ENCODE results near the gene SUGCT. TPM values are rescaled to one million over a fixed set of nuclear protein-coding genes. Genes with fewer than 3 reads are reported as not detected.

The SUGCT gene
- total RNA-seq, 2 donors from 2014 or later = 3.3 to 15.2 TPM

GRCh38 chr7:40571796-40572195 lies 437.0 kb downstream of the SUGCT start:
- H3K27me3 ChIP-seq (replicated peaks; ENCODE audit: insufficient read depth) = no peaks in the 10 kb centered on the region
- TF ChIP-seq CTCF (IDR thresholded peaks at IDR 0.05) = no peak
- no peak for DNase-seq (ENCODE audit: low spot score)
- H3K4me1 ChIP-seq (ENCODE audit: control insufficient read depth in 1 of 2, low read depth in 2 of 2) = peaks cover 3 to 43% of the 10 kb centered on the region in 2 donors
- no peaks in the 10 kb centered on the region for H3K9me3 ChIP-seq
- no peak for ATAC-seq (ENCODE audit: insufficient number of reproducible peaks, low FRiP score, low read depth)
- no peak overlapping the region for H3K4me3 ChIP-seq
- H3K36me3 ChIP-seq = no peaks in the 10 kb centered on the region
- no peak overlapping the region for H3K27ac ChIP-seq

GRCh38 chr7:40572810-40573465 lies 438.1 kb downstream of the SUGCT start:
- DNase-seq (ENCODE audit: low spot score) (no peak), ATAC-seq (ENCODE audit: insufficient number of reproducible peaks, low FRiP score, low read depth) (no peak)
- Histone ChIP-seq H3K9me3 (no peaks in the 10 kb centered on the region), H3K27me3 (replicated peaks; ENCODE audit: insufficient read depth) (no peaks in the 10 kb centered on the region), H3K4me1 (ENCODE audit: control insufficient read depth in 1 of 2, low read depth in 2 of 2) (peaks cover 3 to 34% of the 10 kb centered on the region in 2 donors), H3K27ac (no peak overlapping the region), H3K4me3 (no peak overlapping the region), H3K36me3 (no peaks in the 10 kb centered on the region)
- TF ChIP-seq CTCF (IDR thresholded peaks at IDR 0.05) = no peak

- ATAC-seq (ENCODE audit: insufficient number of reproducible peaks, low FRiP score, low read depth) (no peak), DNase-seq (ENCODE audit: low spot score) (no peak)
- Histone ChIP-seq H3K27ac (no peak overlapping the region), H3K27me3 (replicated peaks; ENCODE audit: insufficient read depth) (no peaks in the 10 kb centered on the region), H3K4me1 (ENCODE audit: control insufficient read depth in 1 of 2, low read depth in 2 of 2) (peaks cover 6 to 44% of the 10 kb centered on the region in 2 donors), H3K9me3 (no peaks in the 10 kb centered on the region), H3K36me3 (no peaks in the 10 kb centered on the region), H3K4me3 (no peak overlapping the region)
- TF ChIP-seq CTCF (IDR thresholded peaks at IDR 0.05) = no peak
Measured at GRCh38 chr7:40579401-40579800, 444.6 kb downstream of the SUGCT start.

GRCh38 chr7:40580776-40581175 lies 446.0 kb downstream of the SUGCT start:
- ATAC-seq (ENCODE audit: insufficient number of reproducible peaks, low FRiP score, low read depth) = no peak
- Histone ChIP-seq H3K4me3 (no peak overlapping the region), H3K36me3 (no peaks in the 10 kb centered on the region), H3K9me3 (no peaks in the 10 kb centered on the region), H3K4me1 (ENCODE audit: control insufficient read depth in 1 of 2, low read depth in 2 of 2) (peaks cover 8 to 46% of the 10 kb centered on the region in 2 donors), H3K27me3 (replicated peaks; ENCODE audit: insufficient read depth) (no peaks in the 10 kb centered on the region), H3K27ac (no peak overlapping the region)
- no peak for TF ChIP-seq CTCF (IDR thresholded peaks at IDR 0.05)
- DNase-seq (ENCODE audit: low spot score) = no peak

- DNase-seq (ENCODE audit: low spot score) (no peak), ATAC-seq (ENCODE audit: insufficient number of reproducible peaks, low FRiP score, low read depth) (no peak)
- no peak overlapping the region for H3K27ac ChIP-seq
- H3K36me3 ChIP-seq = no peaks in the 10 kb centered on the region
- no peaks in the 10 kb centered on the region for H3K27me3 ChIP-seq (replicated peaks; ENCODE audit: insufficient read depth)
- H3K4me1 ChIP-seq (ENCODE audit: control insufficient read depth in 1 of 2, low read depth in 2 of 2) = peaks cover 12 to 54% of the 10 kb centered on the region in 2 donors
- no peak overlapping the region for H3K4me3 ChIP-seq
- TF ChIP-seq CTCF (IDR thresholded peaks at IDR 0.05) = no peak
- H3K9me3 ChIP-seq = no peaks in the 10 kb centered on the region
Measured at GRCh38 chr7:40582539-40582938, 447.7 kb downstream of the SUGCT start.

Measured in thoracic aorta (tissue), 2 donors.